Measurements from ENCODE around the gene ASF1A.

ASF1A gene

DNA sequence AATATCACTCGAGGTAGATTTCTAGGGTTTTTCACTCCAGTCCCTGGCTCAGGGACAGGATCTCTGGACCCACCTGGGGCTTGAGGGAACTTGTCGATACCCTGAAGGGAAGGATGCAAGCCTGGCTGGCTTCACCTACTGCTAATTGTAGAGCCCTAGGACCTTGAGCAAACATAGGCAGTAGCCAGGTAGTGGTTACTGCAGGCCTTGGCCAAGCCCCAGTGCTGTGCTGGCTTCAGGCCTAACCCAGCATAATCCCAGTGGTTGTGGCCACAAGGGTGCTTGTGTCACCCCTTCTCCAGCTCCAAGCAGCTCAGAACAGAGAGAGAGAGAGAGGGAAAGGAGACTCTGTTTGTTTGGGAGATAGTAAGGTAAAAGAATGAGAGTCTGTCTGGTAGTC, 46.8 kb downstream of the ASF1A start:
- H3K27ac ChIP-seq (ENCODE audit: low read depth, low read length), result no peak overlapping the region
- no peak overlapping the region for H4K8ac ChIP-seq (ENCODE audit: low read depth, low read length)
- no peak overlapping the region for H4K91ac ChIP-seq (ENCODE audit: low read depth, low read length)
- H3K4ac ChIP-seq (ENCODE audit: low read depth, low read length), result no peak overlapping the region
- H3K36me3 ChIP-seq (ENCODE audit: control insufficient read depth in 1 of 2, insufficient read depth in 2 of 2, low read length in 2 of 2), result peaks cover 0 to 1% of the 10 kb centered on the region in 2 experiments
- H2AFZ ChIP-seq (ENCODE audit: insufficient read depth, low read length, poor library complexity), result no peak overlapping the region
- no peak overlapping the region for H3K4me3 ChIP-seq (ENCODE audit: low read depth, low read length)
- WGBS (ENCODE audit: extremely low coverage, insufficient coverage, insufficient read length), result no CpG with 5 or more reads among the region's 2 CpGs
- no peaks in the 10 kb centered on the region for H3K27me3 ChIP-seq (ENCODE audit: insufficient read depth, low read length)
- H2AK5ac ChIP-seq (ENCODE audit: low read length), result no peak overlapping the region
- H2BK5ac ChIP-seq (ENCODE audit: low read depth, low read length, poor library complexity), result no peak overlapping the region
- H3K9me3 ChIP-seq (ENCODE audit: insufficient read depth, low read depth, low read length), result peaks cover 4% of the 10 kb centered on the region
- no peak overlapping the region for H3K4me2 ChIP-seq (ENCODE audit: low read length)
- no peak for DNase-seq
- no peak overlapping the region for H3K23ac ChIP-seq (ENCODE audit: low read length)
- no peak overlapping the region for H2BK120ac ChIP-seq (ENCODE audit: insufficient read depth, low read length, poor library complexity)
- no peaks in the 10 kb centered on the region for H3K4me1 ChIP-seq (ENCODE audit: control insufficient read depth in 1 of 2, insufficient read depth in 2 of 2, low read length in 2 of 2)
- no peak overlapping the region for H3K18ac ChIP-seq (ENCODE audit: low read length)
- no peak overlapping the region for H4K12ac ChIP-seq (ENCODE audit: low read depth, low read length)
- H2BK12ac ChIP-seq (ENCODE audit: low read length), result no peak overlapping the region
- H3K14ac ChIP-seq (ENCODE audit: low read length), result no peak overlapping the region
- H3K79me1 ChIP-seq (ENCODE audit: low read length), result no peaks in the 10 kb centered on the region
- H3K79me2 ChIP-seq (ENCODE audit: control insufficient read depth, insufficient read depth, low read length, poor library complexity), result no peaks in the 10 kb centered on the region
- H3K9ac ChIP-seq (ENCODE audit: low read length), result no peak overlapping the region

GRCh38 chr6:118945217-118945616, 51.3 kb downstream of the ASF1A start:
- Histone ChIP-seq H2BK120ac (ENCODE audit: insufficient read depth, low read length, poor library complexity) (no peak overlapping the region), H3K79me1 (ENCODE audit: low read length) (no peaks in the 10 kb centered on the region), H3K4ac (ENCODE audit: low read depth, low read length) (no peak overlapping the region), H2AFZ (ENCODE audit: insufficient read depth, low read length, poor library complexity) (no peak overlapping the region), H3K4me2 (ENCODE audit: low read length) (no peak overlapping the region), H3K79me2 (ENCODE audit: control insufficient read depth, insufficient read depth, low read length, poor library complexity) (no peaks in the 10 kb centered on the region), H3K4me3 (ENCODE audit: low read depth, low read length) (no peak overlapping the region), H3K9me3 (ENCODE audit: insufficient read depth, low read depth, low read length) (peaks cover 4% of the 10 kb centered on the region), H4K12ac (ENCODE audit: low read depth, low read length) (no peak overlapping the region), H2BK5ac (ENCODE audit: low read depth, low read length, poor library complexity) (no peak overlapping the region), H3K4me1 (ENCODE audit: control insufficient read depth in 1 of 2, insufficient read depth in 2 of 2, low read length in 2 of 2) (no peaks in the 10 kb centered on the region), H3K36me3 (ENCODE audit: control insufficient read depth in 1 of 2, insufficient read depth in 2 of 2, low read length in 2 of 2) (peaks cover 0 to 4% of the 10 kb centered on the region in 2 experiments), H3K9ac (ENCODE audit: low read length) (no peak overlapping the region), H4K91ac (ENCODE audit: low read depth, low read length) (no peak overlapping the region), H2BK12ac (ENCODE audit: low read length) (no peak overlapping the region), H3K27ac (ENCODE audit: low read depth, low read length) (no peak overlapping the region), H3K27me3 (ENCODE audit: insufficient read depth, low read length) (no peaks in the 10 kb centered on the region), H3K23ac (ENCODE audit: low read length) (no peak overlapping the region), H4K8ac (ENCODE audit: low read depth, low read length) (no peak overlapping the region), H3K14ac (ENCODE audit: low read length) (no peak overlapping the region), H2AK5ac (ENCODE audit: low read length) (no peak overlapping the region), H3K18ac (ENCODE audit: low read length) (no peak overlapping the region)
- no peak for DNase-seq

GRCh38 chr6:118952683-118953082, 58.7 kb downstream of the ASF1A start:
- no peak overlapping the region for H3K18ac ChIP-seq (ENCODE audit: low read length)
- no peak overlapping the region for H3K4ac ChIP-seq (ENCODE audit: low read depth, low read length)
- H4K12ac ChIP-seq (ENCODE audit: low read depth, low read length), result no peak overlapping the region
- H3K27me3 ChIP-seq (ENCODE audit: insufficient read depth, low read length), result no peaks in the 10 kb centered on the region
- H3K27ac ChIP-seq (ENCODE audit: low read depth, low read length), result no peak overlapping the region
- H3K4me3 ChIP-seq (ENCODE audit: low read depth, low read length), result no peak overlapping the region
- no peak overlapping the region for H3K23ac ChIP-seq (ENCODE audit: low read length)
- H3K79me2 ChIP-seq (ENCODE audit: control insufficient read depth, insufficient read depth, low read length, poor library complexity), result no peaks in the 10 kb centered on the region
- no peaks in the 10 kb centered on the region for H3K79me1 ChIP-seq (ENCODE audit: low read length)
- H2BK120ac ChIP-seq (ENCODE audit: insufficient read depth, low read length, poor library complexity), result no peak overlapping the region
- no peak overlapping the region for H2AK5ac ChIP-seq (ENCODE audit: low read length)
- DNase-seq, result no peak
- no peak overlapping the region for H2BK5ac ChIP-seq (ENCODE audit: low read depth, low read length, poor library complexity)
- H3K9me3 ChIP-seq (ENCODE audit: insufficient read depth, low read depth, low read length), result no peaks in the 10 kb centered on the region
- H3K4me1 ChIP-seq (ENCODE audit: control insufficient read depth in 1 of 2, insufficient read depth in 2 of 2, low read length in 2 of 2), result no peaks in the 10 kb centered on the region
- no peak overlapping the region for H2AFZ ChIP-seq (ENCODE audit: insufficient read depth, low read length, poor library complexity)
- H2BK12ac ChIP-seq (ENCODE audit: low read length), result no peak overlapping the region
- no peaks in the 10 kb centered on the region for H3K36me3 ChIP-seq (ENCODE audit: control insufficient read depth in 1 of 2, insufficient read depth in 2 of 2, low read length in 2 of 2)
- no CpG with 5 or more reads among the region's 2 CpGs for WGBS (ENCODE audit: extremely low coverage, insufficient coverage, insufficient read length)
- H4K91ac ChIP-seq (ENCODE audit: low read depth, low read length), result no peak overlapping the region
- H4K8ac ChIP-seq (ENCODE audit: low read depth, low read length), result no peak overlapping the region
- no peak overlapping the region for H3K9ac ChIP-seq (ENCODE audit: low read length)
- H3K14ac ChIP-seq (ENCODE audit: low read length), result no peak overlapping the region
- H3K4me2 ChIP-seq (ENCODE audit: low read length), result no peak overlapping the region

DNA sequence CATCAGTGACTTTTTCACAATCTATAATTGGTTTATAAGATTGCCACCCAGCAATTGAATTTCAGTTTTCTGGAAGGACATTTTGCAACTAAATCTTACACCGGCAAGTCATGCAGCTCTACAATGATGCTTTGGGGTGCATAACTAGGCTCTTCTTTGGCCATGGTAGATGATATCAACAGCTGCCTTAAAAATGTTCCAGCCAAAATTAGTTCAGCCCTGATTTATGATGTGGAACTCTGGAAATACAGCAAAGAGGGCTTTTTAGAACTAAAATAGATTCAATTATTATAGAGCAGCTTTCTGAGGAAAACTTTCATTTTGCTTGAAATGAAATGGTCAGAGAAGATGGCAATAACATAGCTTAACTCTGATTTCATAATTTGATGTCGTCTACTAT, 59.4 kb downstream of the ASF1A start:
- no peaks in the 10 kb centered on the region for H3K9me3 ChIP-seq (ENCODE audit: insufficient read depth, low read depth, low read length)
- H2AK5ac ChIP-seq (ENCODE audit: low read length), result no peak overlapping the region
- no peak overlapping the region for H4K91ac ChIP-seq (ENCODE audit: low read depth, low read length)
- no peak overlapping the region for H2BK12ac ChIP-seq (ENCODE audit: low read length)
- no CpG with 5 or more reads among the region's 2 CpGs for WGBS (ENCODE audit: extremely low coverage, insufficient coverage, insufficient read length)
- no peaks in the 10 kb centered on the region for H3K79me2 ChIP-seq (ENCODE audit: control insufficient read depth, insufficient read depth, low read length, poor library complexity)
- no peaks in the 10 kb centered on the region for H3K79me1 ChIP-seq (ENCODE audit: low read length)
- H3K4me2 ChIP-seq (ENCODE audit: low read length), result no peak overlapping the region
- H3K4me3 ChIP-seq (ENCODE audit: low read depth, low read length), result no peak overlapping the region
- H4K8ac ChIP-seq (ENCODE audit: low read depth, low read length), result no peak overlapping the region
- H3K36me3 ChIP-seq (ENCODE audit: control insufficient read depth in 1 of 2, insufficient read depth in 2 of 2, low read length in 2 of 2), result no peaks in the 10 kb centered on the region
- no peak overlapping the region for H2BK120ac ChIP-seq (ENCODE audit: insufficient read depth, low read length, poor library complexity)
- H4K12ac ChIP-seq (ENCODE audit: low read depth, low read length), result no peak overlapping the region
- H2BK5ac ChIP-seq (ENCODE audit: low read depth, low read length, poor library complexity), result no peak overlapping the region
- H3K14ac ChIP-seq (ENCODE audit: low read length), result no peak overlapping the region
- no peak overlapping the region for H3K23ac ChIP-seq (ENCODE audit: low read length)
- H2AFZ ChIP-seq (ENCODE audit: insufficient read depth, low read length, poor library complexity), result no peak overlapping the region
- H3K4me1 ChIP-seq (ENCODE audit: control insufficient read depth in 1 of 2, insufficient read depth in 2 of 2, low read length in 2 of 2), result no peaks in the 10 kb centered on the region
- no peak overlapping the region for H3K4ac ChIP-seq (ENCODE audit: low read depth, low read length)
- no peak overlapping the region for H3K18ac ChIP-seq (ENCODE audit: low read length)
- no peak for DNase-seq
- H3K27me3 ChIP-seq (ENCODE audit: insufficient read depth, low read length), result no peaks in the 10 kb centered on the region
- no peak overlapping the region for H3K27ac ChIP-seq (ENCODE audit: low read depth, low read length)
- H3K9ac ChIP-seq (ENCODE audit: low read length), result no peak overlapping the region

Measured in trophoblast cell (in vitro differentiated cells and primary cell).